ENCODE data around the gene TPPP.
"Not testable (repeated sequence)": the region's sequence is repeated elsewhere in the genome, so short reads cannot be mapped to it uniquely, and the experiment has no call there.

Gene TPPP

DNA sequence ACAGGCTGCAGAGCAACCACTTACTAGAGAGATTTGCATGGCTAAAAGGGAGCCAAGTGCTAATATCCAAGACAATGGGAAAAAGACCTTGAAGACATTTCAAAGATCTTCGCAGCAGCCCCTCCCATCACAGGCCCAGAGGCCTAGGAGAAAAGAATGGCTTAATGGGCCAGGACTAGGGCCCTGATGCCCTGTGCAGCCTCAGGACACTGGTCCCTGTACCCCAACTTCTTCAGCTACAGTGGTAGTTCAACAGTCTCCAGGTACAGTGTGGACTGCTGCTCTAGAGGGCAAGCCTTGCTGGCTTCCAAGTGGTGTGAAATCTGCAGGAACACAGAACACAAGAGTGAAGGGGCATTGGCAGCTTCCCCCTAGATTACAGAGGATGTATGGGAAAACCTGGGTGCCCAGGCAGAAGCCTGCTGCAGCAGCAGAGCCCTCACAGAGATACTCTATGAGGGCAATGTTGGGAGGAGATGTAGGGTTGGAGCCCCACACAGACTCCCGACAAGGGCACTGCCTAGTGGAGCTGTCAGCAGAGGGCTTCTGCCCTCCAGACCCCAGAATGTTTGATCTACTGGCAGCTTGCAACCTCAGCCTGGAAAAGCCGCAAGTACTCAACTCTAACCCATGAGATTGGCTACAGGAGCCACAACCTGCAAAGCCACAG, 15.8 kb upstream of the TPPP start:
- H3K36me3 ChIP-seq (replicated peaks); H3K9me3 ChIP-seq; DNase-seq (ENCODE audit: low spot score in 2 of 2); H3K4me1 ChIP-seq; H3K4me3 ChIP-seq; H3K27me3 ChIP-seq (ENCODE audit: low read depth); in situ Hi-C loops (cut with MboI; ENCODE audit: low sequenced_read_pairs): not testable (repeated sequence)

DNA sequence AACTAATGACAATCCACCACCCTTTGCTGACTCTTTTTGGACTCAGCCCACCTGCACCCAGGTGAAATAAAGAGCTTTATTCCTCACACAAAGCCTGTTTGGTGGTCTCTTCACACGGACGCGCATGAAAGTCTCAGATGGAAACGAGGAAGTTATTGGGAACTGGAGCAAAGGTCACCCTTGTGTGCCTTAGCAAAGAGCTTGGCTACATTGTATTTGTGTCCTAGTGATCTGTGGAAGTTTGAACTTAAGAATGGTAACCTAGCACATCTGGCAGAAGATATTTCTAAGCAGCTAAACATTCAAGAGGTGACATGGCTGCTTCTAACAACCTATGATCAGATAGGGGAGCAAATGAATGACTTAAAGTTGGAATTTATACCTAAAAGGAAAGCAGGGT, 15.2 kb upstream of the TPPP start:
- in situ Hi-C loops (cut with MboI; ENCODE audit: low sequenced_read_pairs); H3K9me3 ChIP-seq; H3K4me1 ChIP-seq; H3K27me3 ChIP-seq (ENCODE audit: low read depth); H3K36me3 ChIP-seq (replicated peaks); DNase-seq (ENCODE audit: low spot score in 2 of 2); H3K4me3 ChIP-seq: not testable (repeated sequence)

- DNase-seq (ENCODE audit: low spot score in 2 of 2); in situ Hi-C loops (cut with MboI; ENCODE audit: low sequenced_read_pairs); H3K4me3 ChIP-seq; H3K9me3 ChIP-seq; H3K4me1 ChIP-seq; H3K27me3 ChIP-seq (ENCODE audit: low read depth); H3K36me3 ChIP-seq (replicated peaks): not testable (repeated sequence)
These were observed 13.0 kb upstream of the TPPP start for GRCh38 chr5:706127-706526.

DNA sequence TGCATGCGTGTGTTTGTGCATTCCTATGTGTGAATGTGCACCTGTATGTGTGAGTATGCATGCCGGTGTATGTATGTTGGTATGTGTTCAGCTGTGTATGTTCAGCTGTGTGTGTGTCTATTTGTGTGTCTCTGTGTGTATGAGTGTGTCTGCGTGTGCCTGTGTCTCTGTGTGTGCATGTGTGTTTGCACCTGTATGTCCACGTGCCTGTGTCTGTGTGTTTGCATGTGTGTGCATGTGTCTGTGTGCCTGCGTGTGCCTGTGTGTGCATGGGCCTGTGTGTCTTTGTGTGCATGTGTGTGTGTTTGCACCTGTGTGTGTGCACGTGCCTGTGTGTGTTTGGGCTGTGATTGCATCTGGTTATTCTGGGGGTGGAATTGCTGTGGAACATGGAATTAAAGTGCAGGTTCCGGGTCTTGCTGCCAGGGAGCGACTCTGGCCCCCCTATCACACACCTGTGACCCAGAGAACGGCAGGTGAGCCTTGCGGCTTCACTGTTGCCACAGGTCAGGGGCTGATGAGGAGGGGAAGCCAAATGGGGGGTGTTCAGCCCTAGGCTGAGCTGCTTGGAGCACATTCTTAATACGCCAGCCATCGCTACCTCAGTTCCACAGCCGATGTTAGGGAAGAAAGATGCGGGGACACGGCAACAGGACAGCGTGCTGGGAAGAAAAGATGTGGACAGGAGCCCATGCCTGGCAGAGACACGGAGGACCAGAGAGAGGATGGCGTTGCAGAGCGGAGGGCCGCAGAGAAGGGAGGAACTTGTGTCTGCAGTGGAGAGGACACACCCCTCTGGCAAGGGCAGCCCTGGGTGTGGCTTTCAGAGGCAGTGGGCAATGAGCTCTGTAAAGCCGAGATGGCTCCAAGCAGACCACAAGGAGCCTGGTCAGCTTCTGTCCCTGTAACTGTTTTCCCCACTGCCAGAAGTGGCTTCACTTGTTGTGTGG, 3.9 kb upstream of the TPPP start:
- H3K36me3 ChIP-seq (replicated peaks); DNase-seq (ENCODE audit: low spot score in 2 of 2); in situ Hi-C loops (cut with MboI; ENCODE audit: low sequenced_read_pairs); H3K27me3 ChIP-seq (ENCODE audit: low read depth); H3K4me3 ChIP-seq; H3K4me1 ChIP-seq; H3K9me3 ChIP-seq: not testable (repeated sequence)

DNA sequence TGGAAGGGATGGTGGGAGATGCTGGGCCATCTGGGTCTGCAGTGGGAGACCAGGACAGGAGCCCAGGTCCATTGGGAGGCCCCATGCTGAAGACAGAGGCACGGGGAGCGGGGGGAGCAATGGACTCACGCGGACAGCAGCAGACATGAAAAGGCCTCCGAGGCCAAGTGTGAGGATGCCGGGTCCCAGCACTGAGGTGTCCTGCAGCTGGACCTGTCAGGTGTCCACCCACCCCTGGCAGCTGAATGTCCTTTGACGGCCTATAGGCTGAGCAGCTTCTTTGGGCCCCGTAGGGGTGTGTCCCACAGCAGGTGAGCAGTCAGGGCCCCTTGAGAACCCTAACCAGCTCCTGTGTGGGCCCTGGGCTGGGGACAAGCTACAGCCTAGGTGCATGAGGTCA, 3.0 kb upstream of the TPPP start:
- H3K9me3 ChIP-seq; H3K36me3 ChIP-seq (replicated peaks); H3K27me3 ChIP-seq (ENCODE audit: low read depth); H3K4me3 ChIP-seq; in situ Hi-C loops (cut with MboI; ENCODE audit: low sequenced_read_pairs); H3K4me1 ChIP-seq; DNase-seq (ENCODE audit: low spot score in 2 of 2): not testable (repeated sequence)

DNA sequence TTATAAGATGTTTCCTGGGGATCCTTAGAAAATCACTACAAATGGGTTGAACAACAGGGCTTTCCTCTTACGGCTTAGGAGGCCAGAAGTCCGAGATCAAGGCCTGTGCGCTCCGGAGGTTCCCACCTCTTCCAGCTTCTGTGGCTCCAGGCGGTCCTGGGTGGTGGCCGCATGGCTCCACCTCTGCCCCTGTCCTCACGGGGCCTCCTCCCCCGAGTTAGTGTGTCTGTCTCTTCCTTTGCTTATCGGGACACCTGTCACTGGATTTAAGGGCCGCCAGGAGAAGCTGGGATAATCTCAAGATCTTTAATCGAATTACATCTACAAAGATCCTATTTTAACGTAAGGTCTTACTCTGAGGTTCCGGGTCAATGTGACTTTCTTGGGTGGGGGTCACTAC, 2.3 kb upstream of the TPPP start:
- H3K9me3 ChIP-seq; in situ Hi-C loops (cut with MboI; ENCODE audit: low sequenced_read_pairs); H3K4me3 ChIP-seq; H3K4me1 ChIP-seq; H3K36me3 ChIP-seq (replicated peaks); H3K27me3 ChIP-seq (ENCODE audit: low read depth); DNase-seq (ENCODE audit: low spot score in 2 of 2): not testable (repeated sequence)

GRCh38 chr5:694042-694431, 885 bp upstream of the TPPP start:
- H3K36me3 ChIP-seq (replicated peaks); H3K4me3 ChIP-seq; H3K27me3 ChIP-seq (ENCODE audit: low read depth); DNase-seq (ENCODE audit: low spot score in 2 of 2); in situ Hi-C loops (cut with MboI; ENCODE audit: low sequenced_read_pairs); H3K4me1 ChIP-seq; H3K9me3 ChIP-seq: not testable (repeated sequence)

- H3K9me3 ChIP-seq; in situ Hi-C loops (cut with MboI; ENCODE audit: low sequenced_read_pairs); H3K36me3 ChIP-seq (replicated peaks); H3K27me3 ChIP-seq (ENCODE audit: low read depth); H3K4me1 ChIP-seq: not testable (repeated sequence)
- peak overlapping the region; percentile 40 for H3K4me3 ChIP-seq
- peak; percentile 31 to 48 for DNase-seq (ENCODE audit: low spot score in 2 of 2)
These were observed 567 bp downstream of the TPPP start for GRCh38 chr5:692529-693041.

DNA sequence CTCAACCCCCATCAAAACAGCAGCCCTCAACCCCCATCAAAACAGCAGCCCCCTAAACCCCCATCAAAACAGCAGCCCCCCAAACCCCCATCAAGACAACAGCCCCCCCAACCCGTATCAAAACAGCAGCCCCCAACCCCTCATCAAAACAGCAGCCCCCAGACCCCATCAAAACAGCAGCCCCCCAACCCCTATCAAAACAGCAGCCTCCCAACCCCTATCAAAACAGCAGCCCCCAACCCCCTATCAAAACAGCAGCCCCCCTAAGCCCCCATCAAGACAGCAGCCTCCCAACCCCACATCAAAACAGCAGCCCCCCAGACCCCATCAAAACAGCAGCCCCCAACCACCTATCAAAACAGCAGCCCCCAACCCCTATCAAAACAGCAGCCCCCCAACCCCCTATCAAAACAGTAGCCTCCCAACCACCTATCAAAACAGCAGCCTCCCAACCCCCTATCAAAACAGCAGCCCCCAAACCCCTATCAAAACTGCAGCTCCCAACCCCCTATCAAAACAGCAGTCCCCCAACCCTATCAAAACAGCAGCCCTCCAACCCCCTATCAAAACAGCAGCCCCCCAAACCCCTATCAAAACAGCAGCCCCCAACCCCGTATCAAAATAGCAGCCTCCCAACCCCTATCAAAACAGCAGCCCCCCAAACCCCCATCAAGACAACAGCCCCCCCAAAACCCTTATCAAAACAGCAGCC, 1.2 kb downstream of the TPPP start:
- H3K27me3 ChIP-seq (ENCODE audit: low read depth) = no peaks in the 10 kb centered on the region
- DNase-seq (ENCODE audit: low spot score in 2 of 2) = no peak
- H3K4me1 ChIP-seq = no peaks in the 10 kb centered on the region
- H3K9me3 ChIP-seq = no peaks in the 10 kb centered on the region
- in situ Hi-C loops (cut with MboI; ENCODE audit: low sequenced_read_pairs) = no loop called here
- H3K4me3 ChIP-seq = peak overlapping the region; percentile 40
- H3K36me3 ChIP-seq (replicated peaks) = no peaks in the 10 kb centered on the region

DNA sequence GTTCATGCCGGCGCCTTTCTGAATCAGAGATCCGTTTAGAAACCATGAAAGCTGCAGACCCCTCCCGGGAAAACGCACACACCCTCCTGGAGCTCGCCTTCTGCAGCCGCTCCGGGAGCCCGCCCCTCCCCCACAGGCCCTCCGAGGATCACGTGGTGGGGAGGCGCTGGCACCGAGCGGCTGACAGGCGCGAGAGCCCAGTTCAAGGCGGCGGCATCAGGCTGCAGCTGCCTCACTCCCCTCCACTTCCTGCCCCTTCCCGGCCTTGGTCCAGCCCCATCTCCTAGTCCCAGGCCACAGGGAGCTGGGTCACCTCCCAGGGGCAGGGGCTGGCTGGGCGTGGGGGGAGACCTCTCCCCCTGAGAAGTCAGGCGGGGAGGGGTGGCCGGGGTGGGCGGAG, 2.1 kb downstream of the TPPP start:
- H3K36me3 ChIP-seq (replicated peaks); H3K9me3 ChIP-seq; DNase-seq (ENCODE audit: low spot score in 2 of 2); H3K4me1 ChIP-seq; H3K4me3 ChIP-seq; H3K27me3 ChIP-seq (ENCODE audit: low read depth); in situ Hi-C loops (cut with MboI; ENCODE audit: low sequenced_read_pairs): not testable (repeated sequence)

DNA sequence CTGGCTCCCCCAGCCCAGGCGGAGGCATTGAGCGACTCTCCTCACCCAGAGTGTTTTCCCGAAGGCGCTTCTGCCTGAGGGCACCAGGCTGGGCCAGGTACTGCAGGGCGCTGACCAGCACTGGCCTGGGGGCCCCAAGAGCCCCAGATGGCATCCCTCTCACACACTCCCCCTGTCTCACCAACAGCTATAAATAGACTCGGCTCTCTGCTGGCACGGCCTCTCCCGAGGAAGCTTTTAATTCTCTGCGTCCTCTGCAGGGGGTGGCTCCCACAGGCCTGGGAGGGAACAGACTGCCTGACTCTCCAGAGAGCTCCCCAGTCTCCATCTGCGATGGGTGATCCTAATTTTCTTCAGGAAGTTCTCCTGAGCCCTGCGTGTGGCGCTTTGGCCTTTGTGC, 2.9 kb downstream of the TPPP start:
- in situ Hi-C loops (cut with MboI; ENCODE audit: low sequenced_read_pairs); H3K9me3 ChIP-seq; H3K4me3 ChIP-seq; DNase-seq (ENCODE audit: low spot score in 2 of 2); H3K4me1 ChIP-seq; H3K36me3 ChIP-seq (replicated peaks); H3K27me3 ChIP-seq (ENCODE audit: low read depth): not testable (repeated sequence)

- H3K4me1 ChIP-seq; H3K36me3 ChIP-seq (replicated peaks); in situ Hi-C loops (cut with MboI; ENCODE audit: low sequenced_read_pairs); DNase-seq (ENCODE audit: low spot score in 2 of 2); H3K27me3 ChIP-seq (ENCODE audit: low read depth); H3K4me3 ChIP-seq; H3K9me3 ChIP-seq: not testable (repeated sequence)
These were observed 4.7 kb downstream of the TPPP start for GRCh38 chr5:688348-689010.

GRCh38 chr5:686936-687335, 6.2 kb downstream of the TPPP start:
- DNase-seq (ENCODE audit: low spot score in 2 of 2); H3K4me1 ChIP-seq; H3K4me3 ChIP-seq; in situ Hi-C loops (cut with MboI; ENCODE audit: low sequenced_read_pairs); H3K27me3 ChIP-seq (ENCODE audit: low read depth); H3K9me3 ChIP-seq; H3K36me3 ChIP-seq (replicated peaks): not testable (repeated sequence)
